ENCODE results near the gene ACSL1. TPM values are rescaled to one million over a fixed set of nuclear protein-coding genes. Genes with fewer than 3 reads are reported as not detected.

The ACSL1 gene
- total and polyA plus RNA-seq, 12 donors, result 6.2 to 113 (median 67.7) TPM

DNA sequence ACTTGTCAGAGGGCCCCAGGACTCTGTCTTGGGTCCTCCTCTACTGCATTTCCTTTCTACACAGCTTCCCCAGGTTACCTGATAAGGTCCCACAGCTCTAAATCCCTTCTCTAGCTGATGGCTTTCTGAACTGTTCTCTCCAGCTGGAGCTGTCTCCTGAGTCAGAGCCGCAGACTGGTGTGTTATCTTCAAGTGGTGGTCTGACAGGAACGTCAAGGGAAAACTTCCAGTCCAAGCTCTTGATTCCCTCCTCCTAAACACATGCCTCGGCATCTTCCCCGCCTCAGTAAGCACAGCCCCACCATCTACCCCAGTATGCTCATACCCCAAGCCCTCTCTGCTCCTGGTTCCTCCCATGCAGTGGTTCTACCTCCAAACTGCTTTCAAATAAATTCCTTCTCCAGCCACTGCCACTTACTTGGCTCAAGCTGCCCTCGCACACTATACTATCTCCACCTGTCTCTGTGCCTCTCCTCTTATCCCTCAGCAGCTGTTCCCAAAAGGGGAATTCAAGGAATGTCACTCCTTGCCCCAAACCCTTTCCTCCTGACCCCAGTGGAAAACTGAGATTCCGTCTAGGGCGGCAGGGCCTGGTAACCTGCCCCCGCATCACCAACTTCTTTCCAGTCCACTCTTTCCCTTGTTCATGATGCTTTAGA is 74.7 kb downstream of the ACSL1 start:
- 75 to 83% (median 82%) methylated on average over 8 of the region's 8 CpGs for WGBS, 4 donors
- DNase-seq, result no peak
- H3K27ac ChIP-seq, result no peak overlapping the region
- H3K9me3 ChIP-seq (replicated peaks in 1 of 3), result no peaks in the 10 kb centered on the region
- no peak for TF ChIP-seq POLR2A (IDR thresholded peaks at IDR 0.05)
- TF ChIP-seq, protein P1, sequence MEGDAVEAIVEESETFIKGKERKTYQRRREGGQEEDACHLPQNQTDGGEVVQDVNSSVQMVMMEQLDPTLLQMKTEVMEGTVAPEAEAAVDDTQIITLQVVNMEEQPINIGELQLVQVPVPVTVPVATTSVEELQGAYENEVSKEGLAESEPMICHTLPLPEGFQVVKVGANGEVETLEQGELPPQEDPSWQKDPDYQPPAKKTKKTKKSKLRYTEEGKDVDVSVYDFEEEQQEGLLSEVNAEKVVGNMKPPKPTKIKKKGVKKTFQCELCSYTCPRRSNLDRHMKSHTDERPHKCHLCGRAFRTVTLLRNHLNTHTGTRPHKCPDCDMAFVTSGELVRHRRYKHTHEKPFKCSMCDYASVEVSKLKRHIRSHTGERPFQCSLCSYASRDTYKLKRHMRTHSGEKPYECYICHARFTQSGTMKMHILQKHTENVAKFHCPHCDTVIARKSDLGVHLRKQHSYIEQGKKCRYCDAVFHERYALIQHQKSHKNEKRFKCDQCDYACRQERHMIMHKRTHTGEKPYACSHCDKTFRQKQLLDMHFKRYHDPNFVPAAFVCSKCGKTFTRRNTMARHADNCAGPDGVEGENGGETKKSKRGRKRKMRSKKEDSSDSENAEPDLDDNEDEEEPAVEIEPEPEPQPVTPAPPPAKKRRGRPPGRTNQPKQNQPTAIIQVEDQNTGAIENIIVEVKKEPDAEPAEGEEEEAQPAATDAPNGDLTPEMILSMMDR (IDR thresholded peaks at IDR 0.05), result no peak
- peaks cover 0 to 4% of the 10 kb centered on the region in 2 donors for H3K36me3 ChIP-seq (replicated peaks in 1 of 2)
- peaks cover 0 to 20% of the 10 kb centered on the region in 2 donors for H3K4me1 ChIP-seq (replicated peaks in 1 of 2)
- H3K4me3 ChIP-seq, result no peak overlapping the region
- H3K27me3 ChIP-seq, result no peaks in the 10 kb centered on the region
- intact Hi-C loops (cut with DNase I), result no loop called here

DNA sequence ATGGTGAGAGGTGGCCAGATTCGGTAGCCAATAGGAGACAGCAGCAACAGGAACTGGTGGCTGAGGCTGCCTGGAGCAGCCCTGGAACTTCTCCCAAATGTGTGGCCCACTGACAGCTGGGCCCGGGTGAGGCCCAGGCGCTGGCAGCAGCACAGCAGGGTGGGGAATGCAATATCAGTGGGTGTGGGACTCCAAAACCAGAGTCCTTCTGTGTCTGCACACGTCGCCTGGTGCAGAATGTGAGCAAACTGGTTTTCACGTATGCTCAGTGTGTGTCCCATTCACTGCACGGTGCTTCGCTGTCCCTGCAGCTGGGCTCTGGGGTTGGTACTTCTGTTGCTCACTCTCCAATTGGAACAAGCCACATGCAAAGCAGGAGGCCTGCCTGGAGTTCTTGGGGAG is 77.5 kb downstream of the ACSL1 start:
- WGBS, 4 donors, result 69 to 87% (median 82%) methylated on average over 8 of the region's 8 CpGs
- H3K27ac ChIP-seq, result no peak overlapping the region
- H3K36me3 ChIP-seq (replicated peaks in 1 of 2), result no peaks in the 10 kb centered on the region
- intact Hi-C loops (cut with DNase I), result loop anchor here (5.0 to 10.0 kb wide), 2 partner anchors 234 to 237 kb away; no protein-coding TSS in a partner anchor
- no peak overlapping the region for H3K4me3 ChIP-seq
- H3K27me3 ChIP-seq, result no peaks in the 10 kb centered on the region
- DNase-seq, result no peak
- no peak for TF ChIP-seq POLR2A (IDR thresholded peaks at IDR 0.05)
- TF ChIP-seq, protein P1 (IDR thresholded peaks at IDR 0.05), result no peak
- no peaks in the 10 kb centered on the region for H3K9me3 ChIP-seq (replicated peaks in 1 of 3)
- H3K4me1 ChIP-seq (replicated peaks in 1 of 2), result peaks cover 0 to 19% of the 10 kb centered on the region in 2 donors

DNA sequence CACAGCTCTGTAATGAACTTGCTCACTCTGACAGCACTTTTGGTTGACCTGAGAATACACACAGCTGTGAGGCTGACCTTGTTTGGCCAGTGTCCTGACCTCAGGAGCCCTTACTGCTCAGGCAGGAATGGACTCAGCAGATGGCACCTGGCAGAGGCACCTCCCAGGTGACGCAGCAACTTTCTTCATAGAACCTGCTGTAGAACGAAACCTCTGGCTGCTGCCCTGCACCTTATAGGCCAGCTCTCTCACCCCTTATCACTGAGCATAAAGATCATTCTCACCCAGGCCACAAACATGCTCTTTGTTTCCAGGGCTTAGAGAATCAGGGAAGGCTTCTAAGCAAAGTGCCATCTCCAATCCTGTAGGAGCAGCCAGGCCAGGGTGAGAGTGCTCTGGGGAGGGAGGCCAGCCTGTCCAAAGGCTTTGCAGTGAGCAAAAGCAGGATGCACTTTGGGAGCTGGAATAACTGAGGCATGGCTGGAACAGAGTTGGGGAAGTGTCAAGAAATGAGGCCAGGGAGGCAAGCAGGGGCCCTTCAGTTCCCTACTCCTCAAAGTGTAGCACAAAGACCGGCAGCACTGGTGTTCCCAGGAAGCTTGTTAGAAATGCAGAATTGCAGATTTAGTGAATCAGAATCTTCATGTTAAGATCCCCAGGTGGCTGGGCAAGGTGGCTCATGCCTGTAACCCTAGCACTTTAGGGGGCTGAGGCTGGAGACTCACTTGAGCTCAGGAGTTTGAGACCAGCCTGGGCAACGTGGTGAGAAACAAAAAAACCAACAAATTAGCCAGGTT is 78.5 kb downstream of the ACSL1 start:
- 69 to 83% (median 77%) methylated on average over 4 of the region's 4 CpGs for WGBS, 4 donors
- H3K4me3 ChIP-seq, result no peak overlapping the region
- H3K27me3 ChIP-seq, result no peaks in the 10 kb centered on the region
- H3K36me3 ChIP-seq (replicated peaks in 1 of 2), result no peaks in the 10 kb centered on the region
- no peaks in the 10 kb centered on the region for H3K9me3 ChIP-seq (replicated peaks in 1 of 3)
- peak overlapping the region in 3 of 5 donors; percentile 21 to 76 (median 73) for H3K27ac ChIP-seq
- no peak for TF ChIP-seq POLR2A (IDR thresholded peaks at IDR 0.05)
- TF ChIP-seq, protein P1 (IDR thresholded peaks at IDR 0.05), result no peak
- peaks cover 0 to 19% of the 10 kb centered on the region in 2 donors for H3K4me1 ChIP-seq (replicated peaks in 1 of 2)
- intact Hi-C loops (cut with DNase I), result loop anchor here (5.0 to 10.0 kb wide), 2 partner anchors 235 to 238 kb away; no protein-coding TSS in a partner anchor
- no peak for DNase-seq
